ENCODE results near the gene SWT1. TPM values are rescaled to one million over a fixed set of nuclear protein-coding genes. Genes with fewer than 3 reads are reported as not detected.

SWT1 gene
- total RNA-seq, 3 donors from 2014 or later (not counting 1 experiment from before 2014, with no cell fraction given) = 4.0 to 5.3 (median 5.1) TPM

- ATAC-seq = no peak
- intact Hi-C loops (cut with micrococcal nuclease) = no loop called here
- no peaks in the 10 kb centered on the region for H3K36me3 Mint-ChIP-seq
These were observed 110.3 kb downstream of the SWT1 start for GRCh38 chr1:185267301-185267700.

GRCh38 chr1:185267701-185268100 is 110.7 kb downstream of the SWT1 start:
- H3K9me3 Mint-ChIP-seq = no peaks in the 10 kb centered on the region
- H3K36me3 Mint-ChIP-seq = no peaks in the 10 kb centered on the region
- H3K4me1 Mint-ChIP-seq = no peaks in the 10 kb centered on the region
- DNase-seq = no peak
- H3K4me3 Mint-ChIP-seq = no peak overlapping the region
- H3K27me3 ChIP-seq (ENCODE audit: control insufficient read depth, insufficient read depth, low read length) = no peaks in the 10 kb centered on the region
- H3K36me3 ChIP-seq (ENCODE audit: control insufficient read depth, insufficient read depth, low read length) = no peaks in the 10 kb centered on the region
- H3K4me1 ChIP-seq (ENCODE audit: control insufficient read depth, insufficient read depth, low read length) = no peaks in the 10 kb centered on the region
- no peak overlapping the region for H3K27ac ChIP-seq (ENCODE audit: low read length)
- no peaks in the 10 kb centered on the region for H3K27me3 Mint-ChIP-seq (ENCODE audit: low read depth in 2 of 2)
- no peak for TF ChIP-seq CTCF (IDR thresholded peaks at IDR 0.05)
- ATAC-seq = no peak
- intact Hi-C loops (cut with micrococcal nuclease) = no loop called here
- H3K4me3 ChIP-seq (ENCODE audit: low read length) = no peak overlapping the region
- no peaks in the 10 kb centered on the region for H3K9me3 ChIP-seq (ENCODE audit: control insufficient read depth, insufficient read depth, low read length)
- H3K27ac Mint-ChIP-seq = no peak overlapping the region

More at GRCh38 chr1:185267301-185267700, 110.3 kb downstream of the SWT1 start:
- DNase-seq = no peak
- H3K36me3 ChIP-seq (ENCODE audit: control insufficient read depth, insufficient read depth, low read length) = no peaks in the 10 kb centered on the region
- no peaks in the 10 kb centered on the region for H3K4me1 Mint-ChIP-seq
- H3K9me3 Mint-ChIP-seq = no peaks in the 10 kb centered on the region
- TF ChIP-seq CTCF (IDR thresholded peaks at IDR 0.05) = no peak
- H3K27me3 Mint-ChIP-seq (ENCODE audit: low read depth in 2 of 2) = no peaks in the 10 kb centered on the region
- no peak overlapping the region for H3K27ac ChIP-seq (ENCODE audit: low read length)
- H3K4me3 ChIP-seq (ENCODE audit: low read length) = no peak overlapping the region
- H3K27ac Mint-ChIP-seq = no peak overlapping the region
- no peak overlapping the region for H3K4me3 Mint-ChIP-seq
- H3K9me3 ChIP-seq (ENCODE audit: control insufficient read depth, insufficient read depth, low read length) = no peaks in the 10 kb centered on the region
- 79% methylated on average over 3 of the region's 3 CpGs for WGBS (ENCODE audit: insufficient coverage)
- H3K4me1 ChIP-seq (ENCODE audit: control insufficient read depth, insufficient read depth, low read length) = no peaks in the 10 kb centered on the region
- H3K27me3 ChIP-seq (ENCODE audit: control insufficient read depth, insufficient read depth, low read length) = no peaks in the 10 kb centered on the region

GRCh38 chr1:185268352-185268751 is 111.4 kb downstream of the SWT1 start:
- TF ChIP-seq CTCF (IDR thresholded peaks at IDR 0.05) = no peak
- ATAC-seq = no peak
- no peak overlapping the region for H3K27ac ChIP-seq (ENCODE audit: low read length)
- DNase-seq = no peak
- no peaks in the 10 kb centered on the region for H3K27me3 ChIP-seq (ENCODE audit: control insufficient read depth, insufficient read depth, low read length)
- WGBS (ENCODE audit: insufficient coverage) = 93% methylated on average over 1 of the region's 2 CpGs
- no peaks in the 10 kb centered on the region for H3K4me1 ChIP-seq (ENCODE audit: control insufficient read depth, insufficient read depth, low read length)
- no peaks in the 10 kb centered on the region for H3K27me3 Mint-ChIP-seq (ENCODE audit: low read depth in 2 of 2)
- no peak overlapping the region for H3K4me3 ChIP-seq (ENCODE audit: low read length)
- no peak overlapping the region for H3K27ac Mint-ChIP-seq
- H3K9me3 Mint-ChIP-seq = no peaks in the 10 kb centered on the region
- H3K4me3 Mint-ChIP-seq = no peak overlapping the region
- no peaks in the 10 kb centered on the region for H3K9me3 ChIP-seq (ENCODE audit: control insufficient read depth, insufficient read depth, low read length)
- no peaks in the 10 kb centered on the region for H3K4me1 Mint-ChIP-seq
- H3K36me3 Mint-ChIP-seq = no peaks in the 10 kb centered on the region
- intact Hi-C loops (cut with micrococcal nuclease) = no loop called here
- H3K36me3 ChIP-seq (ENCODE audit: control insufficient read depth, insufficient read depth, low read length) = no peaks in the 10 kb centered on the region

GRCh38 chr1:185271921-185272320 is 115.0 kb downstream of the SWT1 start:
- Mint-ChIP-seq H3K4me3 (no peak overlapping the region), H3K36me3 (no peaks in the 10 kb centered on the region), H3K9me3 (no peaks in the 10 kb centered on the region), H3K4me1 (no peaks in the 10 kb centered on the region), H3K27me3 (ENCODE audit: low read depth in 2 of 2) (no peaks in the 10 kb centered on the region), H3K27ac (no peak overlapping the region)
- no peak overlapping the region for H3K4me3 ChIP-seq (ENCODE audit: low read length)
- 100% methylated on average over 1 of the region's 4 CpGs for WGBS (ENCODE audit: insufficient coverage)
- no peaks in the 10 kb centered on the region for H3K27me3 ChIP-seq (ENCODE audit: control insufficient read depth, insufficient read depth, low read length)
- H3K4me1 ChIP-seq (ENCODE audit: control insufficient read depth, insufficient read depth, low read length) = no peaks in the 10 kb centered on the region
- intact Hi-C loops (cut with micrococcal nuclease) = no loop called here
- DNase-seq = no peak
- TF ChIP-seq CTCF (IDR thresholded peaks at IDR 0.05) = no peak
- ATAC-seq = no peak
- no peak overlapping the region for H3K27ac ChIP-seq (ENCODE audit: low read length)
- no peaks in the 10 kb centered on the region for H3K9me3 ChIP-seq (ENCODE audit: control insufficient read depth, insufficient read depth, low read length)
- no peaks in the 10 kb centered on the region for H3K36me3 ChIP-seq (ENCODE audit: control insufficient read depth, insufficient read depth, low read length)
